HEK293T (cell line): Measurements from ENCODE around the gene MEF2D.

ENCODE experiments used
- CTCF ChIA-PET: fragments of 350-600 bp; formaldehyde crosslinking; extraction: SDS; loops from one replicate; lab custom pipeline; 2021; ENCODE audit warnings: antibody characterized with exemption, inconsistent platforms; lab: Yijun Ruan, JAX
- POLR2A ChIA-PET: fragments of 350-600 bp; formaldehyde crosslinking; extraction: SDS; loops from one replicate; lab custom pipeline; 2020; ENCODE audit warnings: antibody characterized with exemption, inconsistent platforms; lab: Yijun Ruan, JAX
- DNase-seq: peaks from one replicate; pipeline ENCODE4 v3.0.0; 2012; ENCODE audit warnings: mixed read lengths; ENCODE audit errors: extremely low spot score
- ARNT ChIP-seq: fragments of 450-650 bp; IDR thresholded peaks from 2 replicates; pipeline ENCODE4 v1.6.1; 2017; ENCODE audit warnings: mild to moderate bottlenecking
- BHLHE40 ChIP-seq: fragments of 450-650 bp; IDR thresholded peaks from 2 replicates; pipeline ENCODE4 v1.6.1; 2016; ENCODE audit warnings: mild to moderate bottlenecking, moderate library complexity, borderline replicate concordance
- CTBP1 ChIP-seq: fragments of 450-650 bp; IDR thresholded peaks from 2 replicates; pipeline ENCODE4 v1.6.1; 2016; ENCODE audit warnings: borderline replicate concordance
- ELF4 ChIP-seq: fragments of 450-650 bp; IDR thresholded peaks from 2 replicates; pipeline ENCODE4 v1.6.1; 2017; ENCODE audit warnings: antibody characterized with exemption
- FOXA1 ChIP-seq: fragments of 450-650 bp; IDR thresholded peaks from 2 replicates; pipeline ENCODE4 v1.6.1; 2016; ENCODE audit warnings: mild to moderate bottlenecking
- FOXK2 ChIP-seq: fragments of 450-650 bp; IDR thresholded peaks from 2 replicates; pipeline ENCODE4 v1.6.1; 2016; ENCODE audit warnings: mild to moderate bottlenecking
- FOXM1 ChIP-seq: fragments of 450-650 bp; IDR thresholded peaks from 2 replicates; pipeline ENCODE4 v1.6.1; 2017; ENCODE audit warnings: mild to moderate bottlenecking, borderline replicate concordance
- HDGF ChIP-seq: fragments of 450-650 bp; IDR thresholded peaks from 2 replicates; pipeline ENCODE4 v1.6.1; 2017; ENCODE audit warnings: antibody characterized with exemption, borderline replicate concordance
- L3MBTL2 ChIP-seq: fragments of 450-650 bp; conservative IDR thresholded peaks from 2 replicates; pipeline ENCODE4 v1.6.1; 2016; ENCODE audit warnings: mild to moderate bottlenecking
- LEF1 ChIP-seq: fragments of 450-650 bp; IDR thresholded peaks from 2 replicates; pipeline ENCODE4 v1.6.1; 2017; ENCODE audit warnings: mild to moderate bottlenecking, borderline replicate concordance
- NFRKB ChIP-seq: fragments of 450-650 bp; IDR thresholded peaks from 2 replicates; pipeline ENCODE4 v1.6.1; 2016; ENCODE audit warnings: mild to moderate bottlenecking, moderate library complexity
- SP1 ChIP-seq: fragments of 450-650 bp; IDR thresholded peaks from 2 replicates; pipeline ENCODE4 v1.6.1; 2017
- SUZ12 ChIP-seq: fragments of 450-650 bp; IDR thresholded peaks from 2 replicates; pipeline ENCODE4 v1.6.1; 2016; ENCODE audit warnings: mild to moderate bottlenecking
- TARDBP ChIP-seq: fragments of 450-650 bp; IDR thresholded peaks from 2 replicates; pipeline ENCODE4 v1.6.1; 2016
- ZNF384 ChIP-seq: fragments of 450-650 bp; IDR thresholded peaks from 2 replicates; pipeline ENCODE4 v1.6.1; 2016
- TF ChIP-seq, protein P1 (sequence below): fragments of 450-650 bp; IDR thresholded peaks from 2 replicates; pipeline ENCODE4 v1.6.1; 2016

MEF2D gene

DNA sequence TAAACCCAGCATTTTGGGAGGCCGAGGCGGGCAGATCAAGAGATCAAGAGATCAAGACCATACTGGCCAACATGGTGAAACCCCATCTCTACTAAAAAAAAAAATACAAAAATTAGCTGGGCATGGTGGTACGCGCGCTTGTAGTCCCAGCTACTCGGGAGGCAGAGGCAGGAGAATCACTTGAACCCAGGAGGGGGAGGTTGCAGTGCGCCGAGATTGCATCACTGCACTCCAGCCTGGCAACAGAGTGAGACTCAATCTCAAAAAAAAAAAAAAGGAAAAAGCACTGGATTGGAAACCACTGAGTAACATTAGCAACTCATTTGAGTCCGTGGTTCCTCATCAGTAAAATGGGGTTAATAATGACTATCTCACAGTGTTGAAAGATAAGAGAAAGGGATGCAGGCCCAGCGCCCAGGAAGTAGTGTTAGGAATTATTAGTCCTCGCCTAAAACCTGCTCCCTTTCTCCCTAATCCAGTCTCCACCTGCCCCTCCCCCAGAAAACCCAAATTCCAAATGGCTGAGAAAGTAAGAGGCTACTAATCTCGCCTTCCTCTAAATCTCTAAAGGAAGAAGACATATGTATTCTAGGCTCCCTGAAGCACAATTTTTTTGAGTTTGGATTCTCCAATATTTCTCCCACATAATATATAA is 82.0 kb downstream of the MEF2D start:
- CTCF ChIA-PET, result interaction anchor here (1.1 to 1.9 kb wide), 2 partner anchors 23 to 33 kb away, joined by 3 to 5 read pairs; no protein-coding TSS in a partner anchor
- no peak for DNase-seq
- POLR2A ChIA-PET, result interaction anchor here (1.3 to 2.6 kb wide), 2 partner anchors 13 to 39 kb away, joined by 3 to 6 read pairs; no protein-coding TSS in a partner anchor
- TF ChIP-seq TARDBP (no peak), HDGF (no peak), SUZ12 (no peak), FOXK2 (no peak), ELF4 (no peak), NFRKB (no peak), LEF1 (no peak), CTBP1 (no peak), BHLHE40 (no peak), ZNF384 (no peak), L3MBTL2 (no peak), FOXM1 (no peak), SP1 (no peak), ARNT (no peak), FOXA1 (no peak)
- TF ChIP-seq, protein P1, sequence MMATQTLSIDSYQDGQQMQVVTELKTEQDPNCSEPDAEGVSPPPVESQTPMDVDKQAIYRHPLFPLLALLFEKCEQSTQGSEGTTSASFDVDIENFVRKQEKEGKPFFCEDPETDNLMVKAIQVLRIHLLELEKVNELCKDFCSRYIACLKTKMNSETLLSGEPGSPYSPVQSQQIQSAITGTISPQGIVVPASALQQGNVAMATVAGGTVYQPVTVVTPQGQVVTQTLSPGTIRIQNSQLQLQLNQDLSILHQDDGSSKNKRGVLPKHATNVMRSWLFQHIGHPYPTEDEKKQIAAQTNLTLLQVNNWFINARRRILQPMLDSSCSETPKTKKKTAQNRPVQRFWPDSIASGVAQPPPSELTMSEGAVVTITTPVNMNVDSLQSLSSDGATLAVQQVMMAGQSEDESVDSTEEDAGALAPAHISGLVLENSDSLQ, result no peak

DNA sequence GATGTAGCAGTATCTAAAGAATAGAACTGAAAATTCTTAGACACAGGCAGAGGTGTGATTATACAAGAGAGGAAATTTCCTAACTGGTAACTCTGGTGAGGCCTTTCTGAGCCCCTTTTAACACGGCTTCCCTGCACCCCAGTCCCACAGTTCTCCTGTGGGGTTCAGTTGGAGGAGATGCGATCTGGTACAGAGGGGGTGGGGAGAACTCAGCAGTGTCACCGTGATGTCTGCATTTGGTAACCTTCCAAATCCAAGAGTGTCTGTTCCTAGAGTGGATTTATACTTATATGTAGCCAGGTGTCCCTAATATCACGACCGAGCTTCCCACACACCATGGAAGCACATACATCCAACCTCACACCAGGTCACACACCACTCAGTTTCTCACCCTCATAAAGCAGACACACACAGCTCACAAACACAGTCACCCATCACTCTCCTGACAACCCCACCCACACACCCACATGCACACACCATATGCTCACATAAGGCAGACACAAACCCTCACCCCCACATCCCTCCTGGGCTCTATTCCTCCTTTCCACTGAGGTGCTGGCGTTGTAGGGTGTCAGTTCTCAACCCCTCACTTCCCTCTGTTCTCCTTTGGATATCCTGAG is 83.1 kb downstream of the MEF2D start:
- ChIA-PET CTCF (interaction anchor here (1.3 to 1.9 kb wide), 2 partner anchors 29 to 32 kb away, joined by 3 to 5 read pairs; no protein-coding TSS in a partner anchor), POLR2A (interaction anchor here (2.6 kb wide), 1 partner anchor 40 kb away, joined by 6 read pairs; no protein-coding TSS in a partner anchor)
- DNase-seq, result no peak
- TF ChIP-seq NFRKB, result no peak

DNA sequence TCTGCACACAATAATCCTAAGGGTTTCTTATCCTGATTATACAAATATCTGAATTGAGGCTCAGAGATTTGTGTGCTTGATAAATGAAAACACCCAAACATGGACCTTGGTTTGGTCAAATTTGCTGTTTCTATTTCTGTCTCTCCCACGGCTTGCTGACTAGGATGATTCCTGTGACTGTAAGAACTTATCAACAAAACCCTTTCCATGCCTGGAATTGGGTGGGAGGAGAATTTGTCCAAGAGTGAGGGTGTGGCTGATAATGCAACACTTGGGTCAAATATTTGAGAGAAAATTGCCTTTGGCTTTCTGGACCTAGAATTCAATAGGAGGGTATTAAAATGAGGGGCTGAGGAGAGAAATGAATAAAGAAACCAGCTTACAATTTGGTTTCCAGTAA is 83.6 kb downstream of the MEF2D start:
- POLR2A ChIA-PET, result no interaction called here
- no peak for DNase-seq
- CTCF ChIA-PET, result interaction anchor here (1.3 to 1.9 kb wide), 2 partner anchors 29 to 31 kb away, joined by 3 to 5 read pairs; no protein-coding TSS in a partner anchor
- no peak for TF ChIP-seq TARDBP
- TF ChIP-seq FOXM1, result no peak
- no peak for TF ChIP-seq L3MBTL2
- TF ChIP-seq FOXK2, result no peak

DNA sequence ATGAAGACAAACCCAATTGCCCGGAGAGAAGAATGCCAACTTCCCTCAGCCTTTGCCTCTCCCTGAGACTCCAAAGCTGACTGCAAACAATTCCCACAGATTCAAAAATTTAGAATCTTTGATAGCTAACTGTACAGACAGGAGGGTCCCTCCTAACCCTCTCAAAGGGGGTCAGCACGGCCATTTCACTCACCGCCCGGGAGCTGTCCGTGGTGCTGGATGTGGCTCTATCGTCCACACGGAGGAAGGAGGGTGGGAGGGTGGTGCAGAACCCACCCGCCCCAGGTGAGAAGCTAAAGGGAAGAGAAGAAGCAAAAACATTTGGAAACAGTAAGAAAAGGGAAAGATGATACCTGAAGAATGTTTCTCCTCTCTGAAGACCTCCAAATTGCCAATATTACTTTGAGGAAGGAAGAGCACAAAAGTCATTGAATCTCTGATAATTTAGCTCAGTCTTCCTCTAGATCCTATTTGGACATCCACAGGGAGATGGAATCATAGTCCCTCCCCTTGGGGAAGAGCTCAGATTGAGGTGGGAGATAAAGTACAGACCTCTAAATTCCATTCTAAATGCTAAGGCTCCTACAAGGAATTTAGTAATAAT is 86.0 kb downstream of the MEF2D start:
- DNase-seq, result peak; percentile 46
- CTCF ChIA-PET, result interaction anchor here (1.0 to 1.1 kb wide), 2 partner anchors 16 to 31 kb away, joined by 3 read pairs; no protein-coding TSS in a partner anchor
- POLR2A ChIA-PET, result interaction anchor here (0.9 to 1.0 kb wide), 2 partner anchors 9 to 70 kb away, joined by 3 read pairs; no protein-coding TSS in a partner anchor
- TF ChIP-seq L3MBTL2, result no peak
- TF ChIP-seq FOXA1, result no peak
- no peak for TF ChIP-seq HDGF
- no peak for TF ChIP-seq FOXK2
- TF ChIP-seq, protein P1, result no peak
- TF ChIP-seq CTBP1, result no peak
- TF ChIP-seq BHLHE40, result no peak
- TF ChIP-seq ELF4, result no peak
- no peak for TF ChIP-seq ARNT
- no peak for TF ChIP-seq LEF1
- no peak for TF ChIP-seq SP1
- TF ChIP-seq NFRKB, result no peak
- no peak for TF ChIP-seq FOXM1
- TF ChIP-seq TARDBP, result no peak
- TF ChIP-seq ZNF384, result no peak
- TF ChIP-seq SUZ12, result no peak
